HG03354 (cell line): ENCODE measurements around the gene SCRT2.
A peak's percentile ranks its signal among the peaks of the same experiment; 100 is the strongest.
"Not testable (repeated sequence)": the region's sequence is repeated elsewhere in the genome, so short reads cannot be mapped to it uniquely, and the experiment has no call there.

Experiments
- ATAC-seq: cut with Tn5 transposase; IDR thresholded peaks from one replicate; pipeline ENCODE4 v1.9.1; 2021; ENCODE audit warnings: mild to moderate bottlenecking; ENCODE audit not compliant: unreplicated experiment, poor library complexity, severe bottlenecking

The SCRT2 gene

DNA sequence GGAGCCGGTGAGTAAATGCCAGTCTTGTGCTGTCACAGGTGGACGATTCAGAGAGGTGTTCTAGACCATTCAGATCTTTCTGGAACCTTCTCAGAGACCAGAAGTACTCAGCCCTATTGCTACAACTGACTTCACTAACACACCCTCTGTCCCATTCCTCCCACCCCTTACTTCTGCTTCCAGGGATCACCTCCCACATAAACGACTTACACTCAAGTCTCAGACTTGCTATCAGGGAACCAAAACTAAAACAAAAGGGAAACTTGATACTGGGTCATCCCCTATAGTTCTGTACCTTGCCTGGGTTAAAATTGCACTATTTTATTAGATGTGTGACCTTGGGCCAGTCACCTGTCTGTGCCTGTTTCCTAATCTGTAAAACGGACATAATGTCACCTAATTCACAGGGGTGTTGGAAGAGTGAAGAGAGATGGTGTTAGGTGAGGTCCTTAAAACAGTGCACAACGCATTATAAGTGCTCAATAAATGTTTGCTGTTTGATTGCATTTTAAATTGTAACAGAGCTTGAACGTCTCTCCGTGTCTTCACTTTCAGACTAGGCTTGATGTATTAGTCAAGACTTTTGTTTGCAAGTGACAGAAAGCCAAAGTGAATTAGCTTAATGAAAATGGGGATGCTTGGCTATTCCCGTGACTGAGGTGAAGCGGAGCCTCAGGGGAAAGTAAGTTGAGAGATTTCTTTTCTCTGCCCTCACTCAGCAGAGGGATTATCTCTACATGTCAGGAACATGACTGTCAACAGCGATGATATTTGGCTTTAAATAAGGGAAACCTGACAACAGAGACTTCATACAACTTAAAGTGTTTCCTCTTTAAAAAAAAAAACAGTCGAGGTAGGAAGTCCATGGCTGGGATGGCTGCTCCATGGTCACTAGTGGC is 19.6 kb downstream of the SCRT2 start:
- ATAC-seq = no peak

DNA sequence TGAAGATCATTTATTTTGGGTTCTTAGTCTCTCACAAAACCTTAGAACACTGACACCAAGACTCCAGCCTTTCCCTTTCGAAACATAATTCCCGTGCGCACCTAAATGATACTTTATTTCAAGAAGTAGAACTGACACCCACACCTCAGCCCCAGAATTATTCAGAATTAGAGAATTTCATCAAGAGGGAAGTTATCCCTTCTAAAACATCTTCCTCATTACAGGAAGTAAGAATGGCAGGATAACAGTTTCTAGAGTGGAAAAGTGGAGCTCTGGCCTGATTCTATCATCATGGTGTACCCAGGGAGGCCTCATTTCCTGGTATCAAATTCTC is 21.2 kb downstream of the SCRT2 start:
- ATAC-seq = no peak

DNA sequence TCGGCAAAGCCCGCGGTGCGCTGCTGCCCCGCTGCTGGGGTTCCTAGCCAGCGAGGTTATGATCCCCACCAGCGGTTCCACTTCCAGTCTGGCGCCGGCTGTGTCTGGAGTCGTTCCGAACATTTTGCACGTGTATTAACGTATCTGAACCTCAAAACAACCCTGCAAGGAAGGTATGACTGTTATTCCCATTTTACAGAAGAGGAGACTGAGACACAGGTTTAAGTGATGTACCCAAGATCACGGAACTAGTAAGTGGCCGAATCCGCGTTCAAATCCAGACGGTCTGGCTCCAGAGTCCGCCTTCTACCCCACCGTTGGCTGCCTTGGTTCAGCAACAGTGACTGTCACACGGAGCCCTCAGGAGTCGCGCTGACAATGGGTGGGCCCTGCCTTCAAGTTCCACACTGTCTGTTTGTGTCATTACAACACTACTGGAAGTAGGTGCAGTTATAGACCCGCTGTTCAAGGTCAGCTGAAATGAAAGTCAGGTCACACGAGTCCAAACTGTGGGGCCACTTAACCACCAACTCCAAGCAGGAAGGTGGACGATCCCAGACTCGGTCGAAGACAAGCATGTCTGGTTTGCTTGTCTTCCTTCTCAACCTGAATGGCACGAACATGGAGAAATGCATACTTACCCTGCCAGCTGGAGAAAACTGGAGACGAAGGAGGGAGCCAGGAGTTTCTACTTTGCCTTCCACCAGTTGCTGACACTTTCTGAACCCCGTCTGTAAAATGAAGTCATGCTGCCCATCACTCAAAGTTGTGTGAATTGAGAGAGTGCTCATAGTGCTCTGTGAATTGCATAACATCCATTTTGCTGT is 21.8 kb downstream of the SCRT2 start:
- no peak for ATAC-seq

DNA sequence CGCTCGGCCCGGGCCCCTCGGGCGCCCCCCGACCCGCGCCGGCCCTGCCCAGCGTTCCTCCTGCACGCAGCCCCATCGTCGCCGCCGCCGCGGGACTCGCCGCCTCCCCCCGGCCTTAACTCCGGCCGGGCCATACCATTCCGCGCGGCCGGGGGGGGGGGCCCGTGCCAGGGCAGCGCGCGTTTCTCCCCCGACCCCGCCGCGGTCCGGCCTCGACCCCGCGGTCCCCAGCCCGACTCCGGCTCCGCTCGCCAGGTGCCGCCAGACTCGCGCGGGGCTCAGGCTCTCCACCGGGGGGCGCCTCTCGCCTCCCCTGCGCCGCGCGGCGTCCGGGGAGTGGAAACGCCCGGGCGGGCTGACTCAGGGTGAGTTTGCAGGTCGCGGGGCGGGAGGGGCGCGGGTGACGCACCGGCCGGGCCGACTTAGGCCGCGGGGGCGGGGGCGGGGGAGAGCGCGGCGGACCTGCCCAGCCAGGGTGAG is 22.5 kb downstream of the SCRT2 start, which contains the start of gene SRXN1:
TSS of gene SRXN1 (minus strand) at position 91 of the 480 bp plus-strand sequence. CDS start at position 76, 15 bp downstream.
- peak; percentile 85 for ATAC-seq

DNA sequence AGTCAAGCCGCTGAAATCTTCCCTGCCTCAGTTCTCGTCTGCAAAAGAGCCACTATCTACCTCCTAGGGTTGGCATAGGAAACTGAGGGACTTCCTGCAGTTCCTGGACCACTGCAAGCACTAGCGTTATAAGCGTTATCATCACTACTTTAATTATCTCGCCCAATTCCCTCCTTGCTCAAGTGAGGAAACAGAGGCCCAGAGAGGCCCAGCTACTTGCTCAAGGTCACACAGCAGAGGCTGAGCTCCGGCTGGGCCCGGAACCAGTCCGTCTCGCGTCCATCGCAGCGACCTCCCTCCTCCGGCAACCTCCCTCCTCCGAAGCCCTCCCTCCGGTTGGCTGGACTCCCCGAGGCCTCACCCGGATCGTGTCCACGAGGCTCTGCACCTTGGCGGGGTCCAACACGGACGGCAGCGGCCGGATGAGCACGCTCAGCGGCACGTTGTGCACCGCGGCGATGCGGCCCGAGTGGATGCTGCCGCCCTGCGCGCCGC is 22.9 kb downstream of the SCRT2 start:
- peak; percentile 36 for ATAC-seq

DNA sequence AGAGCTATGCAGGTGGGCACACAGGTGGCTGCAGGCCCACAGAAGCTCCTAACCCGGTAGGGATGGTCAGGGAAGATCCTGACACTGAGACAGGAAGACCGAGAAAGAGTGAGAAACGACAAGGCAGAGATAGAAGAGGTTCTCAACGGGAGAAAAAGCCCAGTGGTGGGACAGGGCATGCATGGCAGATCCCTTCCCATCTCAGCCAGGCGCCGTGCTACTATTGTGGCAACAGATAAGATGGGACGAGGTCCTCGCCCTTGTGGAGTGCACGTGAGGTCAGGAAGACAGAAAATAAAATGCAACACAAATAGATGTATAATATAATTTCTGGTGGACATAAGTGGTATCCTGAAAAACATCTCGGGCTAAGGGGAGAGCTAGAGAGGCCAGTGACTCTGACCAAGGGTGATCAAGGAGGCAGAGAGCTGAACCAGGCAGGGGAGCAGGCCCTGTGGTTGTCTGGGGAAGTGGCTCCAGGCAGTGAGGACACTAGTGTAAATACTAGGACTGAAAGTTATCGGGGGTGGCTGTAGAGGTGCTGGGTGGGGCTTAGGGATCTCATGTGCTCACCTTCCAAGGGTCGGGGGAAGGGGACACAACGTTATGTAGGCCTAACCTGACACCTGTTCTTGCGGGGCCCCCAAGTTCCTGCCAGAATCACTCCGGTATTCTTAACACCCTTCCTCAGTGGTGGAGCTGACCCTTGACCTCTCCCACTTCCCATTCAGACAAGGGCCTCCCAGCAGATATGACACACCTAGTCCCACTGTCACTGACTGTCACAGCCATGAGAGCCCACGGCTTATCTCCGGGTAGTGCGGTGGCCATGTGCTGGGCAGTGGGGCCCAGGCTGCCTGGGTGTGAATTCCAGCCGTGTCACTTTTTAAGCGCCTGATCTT is 23.6 kb downstream of the SCRT2 start:
- no peak for ATAC-seq

DNA sequence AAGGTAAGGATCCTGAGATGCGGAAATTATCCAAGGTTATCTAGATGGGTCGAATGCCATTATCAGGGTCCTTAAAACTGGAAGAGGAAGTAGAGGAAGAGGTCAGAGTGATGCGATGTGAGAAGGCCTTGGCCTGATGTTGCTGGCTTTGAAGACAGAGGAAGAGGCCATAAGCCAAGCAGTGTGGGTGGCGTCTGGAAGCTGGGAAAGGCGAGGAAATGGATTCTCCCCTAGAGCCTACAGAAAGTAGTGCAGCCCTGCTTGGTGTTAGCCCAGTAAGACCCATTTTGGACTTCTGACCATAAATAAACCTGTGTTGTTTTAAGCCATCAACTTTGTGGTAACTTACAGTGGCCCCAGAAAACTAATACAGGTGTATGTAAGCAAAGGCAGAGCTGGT is 24.6 kb downstream of the SCRT2 start:
- ATAC-seq = no peak

DNA sequence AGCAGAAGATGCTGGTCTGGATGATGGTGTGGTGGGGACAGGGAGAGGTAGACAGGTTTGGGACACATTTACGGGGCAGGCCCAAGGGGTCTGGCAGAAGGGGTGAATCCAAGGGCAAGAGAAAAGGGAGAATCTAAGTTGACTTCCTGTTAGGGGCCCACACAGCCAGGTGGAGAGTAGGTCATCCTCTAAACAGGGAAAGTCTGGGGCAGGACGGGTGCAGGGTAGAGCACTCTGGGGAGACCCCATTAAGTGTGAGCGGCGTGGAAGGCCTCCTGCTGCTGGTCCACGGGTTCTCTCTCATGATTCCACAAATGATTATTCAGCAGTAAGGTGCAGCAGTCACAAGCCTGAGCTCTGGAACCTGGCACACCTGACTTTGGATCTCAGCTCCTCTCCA is 25.3 kb downstream of the SCRT2 start:
- ATAC-seq = no peak

DNA sequence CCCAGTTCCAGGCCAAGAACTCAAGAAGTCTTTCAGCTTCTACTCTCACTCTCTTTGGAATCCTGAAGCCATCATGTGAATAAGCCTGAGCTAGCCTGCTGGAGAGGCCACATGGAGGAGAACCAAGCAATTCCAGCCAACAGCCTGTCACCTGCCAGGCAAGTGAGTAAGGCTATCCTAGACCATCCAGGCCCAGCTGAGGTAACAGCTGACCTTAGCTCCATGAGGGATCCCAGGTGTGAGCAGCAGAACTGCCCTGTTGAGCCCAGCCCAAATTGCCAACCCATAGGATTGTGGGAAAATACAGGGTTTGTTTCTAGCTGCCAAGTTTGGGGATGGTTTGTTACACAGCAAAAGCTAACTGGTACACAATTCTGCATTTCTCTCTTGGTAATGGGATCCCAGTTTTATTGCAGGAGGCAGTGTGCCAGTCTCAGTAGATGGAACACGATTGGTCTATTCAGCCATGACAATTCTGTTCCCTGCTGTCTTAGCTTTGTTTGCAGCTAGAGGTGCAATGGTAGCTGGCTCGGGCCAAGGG is 28.1 kb downstream of the SCRT2 start:
- no peak for ATAC-seq

DNA sequence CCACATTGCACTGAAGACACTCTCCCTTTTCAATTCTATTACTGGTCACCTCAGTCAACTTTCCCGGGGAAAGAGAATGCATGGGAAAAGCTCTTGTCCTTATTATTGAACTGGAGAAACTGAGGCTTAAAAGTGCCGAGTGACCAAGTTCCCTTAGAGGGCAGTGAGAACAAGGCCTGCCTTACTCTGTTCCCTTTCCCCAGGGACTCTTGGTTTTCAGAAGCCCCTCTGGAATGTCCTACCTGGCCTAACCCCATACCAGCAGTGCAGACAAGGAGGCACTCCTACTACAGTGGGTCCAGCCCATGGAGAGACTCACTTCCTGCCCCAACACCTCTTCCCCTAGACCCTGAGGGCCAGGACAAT is 28.8 kb downstream of the SCRT2 start:
- no peak for ATAC-seq

DNA sequence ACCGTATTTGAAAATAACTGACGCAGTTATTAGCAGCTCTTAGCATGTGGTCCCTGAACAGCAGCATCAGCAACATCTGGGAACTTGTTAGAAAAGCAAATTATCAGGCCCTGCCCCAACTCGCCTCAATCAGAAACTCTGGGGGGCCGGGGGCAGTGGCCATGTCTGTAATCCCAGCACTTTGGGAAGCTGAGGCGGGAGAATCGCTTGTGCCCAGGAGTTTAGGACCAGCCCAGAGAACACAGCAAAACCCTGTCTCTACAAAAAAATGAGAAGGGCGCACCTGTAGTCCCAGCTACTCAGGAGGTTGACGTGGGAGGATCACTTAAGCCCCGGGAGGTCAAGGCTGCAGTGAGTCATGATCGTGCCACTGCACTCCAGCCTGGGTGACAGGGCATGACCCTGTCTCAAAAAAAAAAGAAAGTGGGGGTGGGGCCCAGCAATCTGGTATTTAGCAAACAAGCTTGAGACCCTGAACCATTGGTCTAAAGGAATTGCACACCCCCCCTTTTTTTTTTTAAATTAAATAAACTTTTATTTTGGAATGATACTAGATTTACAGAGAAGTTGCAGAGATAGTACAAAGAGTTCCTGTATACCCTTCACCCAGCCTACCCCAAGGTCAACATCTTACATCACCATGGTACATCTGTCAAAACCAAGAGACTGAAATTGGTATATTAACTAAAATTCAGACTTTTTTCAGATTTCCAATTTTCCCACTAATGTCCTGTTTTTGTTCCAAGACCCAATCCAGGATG is 29.3 kb downstream of the SCRT2 start:
- no peak for ATAC-seq

DNA sequence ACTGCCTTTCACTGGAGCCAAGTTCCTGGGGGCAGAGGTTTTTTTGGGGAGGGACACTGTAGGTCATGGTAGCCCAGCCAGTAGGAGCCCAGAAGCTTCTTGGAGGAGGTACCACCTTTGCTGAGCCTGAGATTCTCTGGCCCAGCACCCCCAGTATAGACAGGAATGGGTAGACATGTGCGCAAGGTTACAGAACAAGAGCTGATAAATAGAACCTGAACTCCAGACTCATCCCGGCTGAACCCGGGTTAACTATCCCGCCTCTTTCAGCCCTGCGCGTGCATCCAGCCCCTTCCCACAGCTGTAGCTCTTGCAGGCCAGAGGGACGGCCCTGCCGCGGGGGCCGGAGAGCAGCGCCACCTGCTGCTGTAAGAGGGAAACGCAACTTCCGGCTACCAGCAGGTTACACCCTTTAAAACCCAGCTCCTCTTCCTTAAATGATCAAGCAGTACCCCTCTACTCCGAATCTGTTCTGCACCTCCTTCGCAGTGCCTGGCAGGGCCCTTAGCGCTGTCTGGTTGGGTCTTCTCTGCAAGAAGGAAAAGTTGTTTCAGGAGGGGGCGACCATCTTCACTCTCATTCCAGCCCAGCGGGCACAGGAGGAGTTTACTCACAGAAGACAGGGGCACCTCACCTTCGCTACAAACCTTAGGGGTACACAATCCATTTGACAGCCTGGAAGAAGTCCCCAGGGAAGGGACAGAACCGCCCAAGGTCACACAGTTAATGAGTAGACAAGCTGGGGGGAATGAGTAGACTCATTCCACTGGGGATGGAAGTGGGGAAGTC is 30.1 kb downstream of the SCRT2 start:
- peak; percentile 75 for ATAC-seq

DNA sequence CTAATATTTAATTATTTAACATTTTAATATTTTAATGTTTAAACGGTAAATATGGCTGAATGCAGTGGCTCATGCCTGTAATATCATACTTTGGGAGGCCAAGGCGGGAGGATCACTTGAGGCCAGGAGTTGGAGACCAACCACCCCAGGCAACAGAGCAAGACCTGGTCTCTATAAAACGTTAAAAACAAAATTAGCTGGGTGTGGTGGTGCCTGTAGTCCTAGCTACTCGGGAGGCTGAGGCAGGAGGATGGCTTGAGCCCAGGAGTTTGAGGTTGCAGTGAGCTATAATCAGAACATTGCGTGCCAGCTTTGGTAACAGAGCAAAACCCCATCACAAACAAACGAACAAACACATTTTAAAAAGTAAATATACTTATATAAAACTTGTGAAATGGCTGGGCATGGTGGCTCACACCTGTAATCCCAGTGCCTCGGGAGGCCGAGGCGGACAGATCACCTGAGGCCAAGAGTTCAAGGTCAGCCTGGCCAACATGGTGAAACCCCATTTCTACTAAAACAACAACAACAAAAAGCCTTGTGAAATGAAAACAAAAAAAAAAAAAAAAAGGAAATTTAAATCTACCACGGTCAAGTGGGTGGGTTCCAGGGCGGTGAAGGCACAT is 30.8 kb downstream of the SCRT2 start:
- ATAC-seq = no peak

DNA sequence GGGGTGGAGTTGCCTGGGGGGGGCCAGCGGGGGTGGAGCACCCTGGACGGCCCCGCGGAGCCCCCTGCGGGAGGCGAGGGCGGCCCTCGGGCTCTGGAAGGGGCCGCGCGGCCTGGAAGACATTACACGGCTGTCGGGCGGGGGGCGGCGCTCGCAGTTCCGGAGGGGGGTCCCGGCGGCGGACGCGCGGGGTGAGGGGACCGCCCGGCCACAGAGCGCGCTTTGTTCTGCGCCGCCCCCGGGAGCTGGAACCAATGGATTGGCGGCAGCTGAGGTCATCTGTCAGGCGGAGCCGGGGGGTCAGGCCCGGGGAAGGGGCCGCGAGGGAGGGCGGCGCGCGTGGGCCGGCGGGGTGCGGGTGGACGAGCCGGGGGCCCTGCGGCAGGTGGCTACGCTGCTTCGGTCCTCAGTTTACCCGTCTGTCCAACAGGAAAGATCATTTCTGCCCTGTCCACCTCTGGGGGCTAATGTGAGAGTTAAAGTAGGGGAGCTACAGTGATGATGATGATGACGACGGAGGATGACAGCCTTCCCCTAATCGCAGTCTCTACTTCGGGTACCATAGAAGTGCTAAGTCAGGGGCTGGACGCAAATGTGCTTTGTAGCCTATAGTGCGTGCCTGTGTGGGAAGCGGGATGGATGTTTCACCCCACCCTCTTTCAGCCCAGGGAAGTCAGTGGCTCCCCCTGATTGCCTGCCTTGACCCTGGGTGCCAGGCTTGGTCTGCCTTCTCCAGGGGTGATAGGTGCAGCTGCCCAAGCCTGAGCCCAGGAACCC is 33.0 kb downstream of the SCRT2 start:
- no peak for ATAC-seq

DNA sequence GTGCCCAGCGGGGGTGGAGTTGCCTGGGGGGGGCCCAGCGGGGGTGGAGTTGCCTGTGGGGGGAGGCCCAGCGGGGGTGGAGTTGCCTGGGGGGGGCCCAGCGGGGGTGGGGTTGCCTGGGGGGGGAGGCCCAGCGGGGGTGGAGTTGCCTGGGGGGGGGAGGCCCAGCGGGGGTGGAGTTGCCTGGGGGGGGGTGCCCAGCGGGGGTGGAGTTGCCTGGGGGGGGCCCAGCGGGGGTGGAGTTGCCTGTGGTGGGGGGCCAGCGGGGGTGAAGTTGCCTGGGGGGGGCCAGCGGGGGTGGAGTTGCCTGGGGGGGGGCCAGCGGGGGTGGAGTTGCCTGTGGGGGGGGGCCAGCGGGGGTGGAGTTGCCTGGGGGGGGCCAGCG is 33.6 kb downstream of the SCRT2 start:
- not testable (repeated sequence) for ATAC-seq

DNA sequence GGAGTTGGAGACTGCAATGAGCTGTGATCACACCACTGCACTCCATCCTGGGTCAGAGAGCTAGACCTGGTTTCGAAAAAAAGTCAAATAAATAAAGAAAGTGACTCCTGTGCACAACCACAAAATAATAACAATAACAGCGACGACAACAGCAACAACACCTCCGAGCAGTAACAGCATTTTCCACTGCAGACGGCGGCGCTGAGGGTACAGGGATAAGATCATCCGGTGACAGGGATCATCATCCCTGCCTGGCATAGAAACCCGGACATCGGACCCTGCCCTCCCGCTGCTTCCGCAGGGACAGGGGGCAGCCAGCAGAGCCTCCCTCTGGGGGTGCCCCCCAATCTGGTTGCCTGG is 34.1 kb downstream of the SCRT2 start:
- no peak for ATAC-seq
